ENCODE results near the gene GPA33. TPM values are rescaled to one million over a fixed set of nuclear protein-coding genes. Genes with fewer than 3 reads are reported as not detected.
A peak's percentile ranks its signal among the peaks of the same experiment; 100 is the strongest.

The GPA33 gene
- total RNA-seq, 1 donor from 2014 or later = not detected

- H3K27ac Mint-ChIP-seq = no peak overlapping the region
- H3K36me3 Mint-ChIP-seq (ENCODE audit: insufficient read depth) = no peaks in the 10 kb centered on the region
- no peak for TF ChIP-seq CTCF (IDR thresholded peaks at IDR 0.05; ENCODE audit: unreplicated experiment)
- H3K4me1 Mint-ChIP-seq (ENCODE audit: low read depth) = no peaks in the 10 kb centered on the region
- peaks cover 17% of the 10 kb centered on the region for H3K27me3 Mint-ChIP-seq
- H3K9me3 Mint-ChIP-seq (ENCODE audit: low read depth) = no peaks in the 10 kb centered on the region
- no peak overlapping the region for H3K4me3 Mint-ChIP-seq (ENCODE audit: low read depth)
- DNase-seq (ENCODE audit: low spot score, unreplicated experiment) = no peak
Measured at GRCh38 chr1:167059809-167060107, 30.4 kb downstream of the GPA33 start.

GRCh38 chr1:167059045-167059808 is 30.9 kb downstream of the GPA33 start:
- Mint-ChIP-seq H3K9me3 (ENCODE audit: low read depth) (no peaks in the 10 kb centered on the region), H3K27me3 (peaks cover 13% of the 10 kb centered on the region), H3K4me3 (ENCODE audit: low read depth) (no peak overlapping the region), H3K4me1 (ENCODE audit: low read depth) (no peaks in the 10 kb centered on the region), H3K27ac (no peak overlapping the region), H3K36me3 (ENCODE audit: insufficient read depth) (no peaks in the 10 kb centered on the region)
- peak; percentile 73 for DNase-seq (ENCODE audit: low spot score, unreplicated experiment)
- peak; percentile 96 for TF ChIP-seq CTCF (IDR thresholded peaks at IDR 0.05; ENCODE audit: unreplicated experiment)

- Mint-ChIP-seq H3K4me1 (ENCODE audit: low read depth) (no peaks in the 10 kb centered on the region), H3K27ac (no peak overlapping the region), H3K4me3 (ENCODE audit: low read depth) (no peak overlapping the region), H3K27me3 (peaks cover 18% of the 10 kb centered on the region), H3K9me3 (ENCODE audit: low read depth) (no peaks in the 10 kb centered on the region), H3K36me3 (ENCODE audit: insufficient read depth) (no peaks in the 10 kb centered on the region)
- TF ChIP-seq CTCF (IDR thresholded peaks at IDR 0.05; ENCODE audit: unreplicated experiment) = peak; percentile 58
- no peak for DNase-seq (ENCODE audit: low spot score, unreplicated experiment)
Measured at GRCh38 chr1:167057241-167057688, 32.9 kb downstream of the GPA33 start.

- H3K27me3 Mint-ChIP-seq = peaks cover 20% of the 10 kb centered on the region
- H3K4me1 Mint-ChIP-seq (ENCODE audit: low read depth) = no peaks in the 10 kb centered on the region
- no peak for DNase-seq (ENCODE audit: low spot score, unreplicated experiment)
- H3K4me3 Mint-ChIP-seq (ENCODE audit: low read depth) = no peak overlapping the region
- H3K27ac Mint-ChIP-seq = no peak overlapping the region
- H3K36me3 Mint-ChIP-seq (ENCODE audit: insufficient read depth) = no peaks in the 10 kb centered on the region
- no peaks in the 10 kb centered on the region for H3K9me3 Mint-ChIP-seq (ENCODE audit: low read depth)
- no peak for TF ChIP-seq CTCF (IDR thresholded peaks at IDR 0.05; ENCODE audit: unreplicated experiment)
Measured at GRCh38 chr1:167056529-167057231, 33.5 kb downstream of the GPA33 start.

GRCh38 chr1:167054946-167055630 is 35.1 kb downstream of the GPA33 start:
- TF ChIP-seq CTCF (IDR thresholded peaks at IDR 0.05; ENCODE audit: unreplicated experiment) = no peak
- no peak overlapping the region for H3K4me3 Mint-ChIP-seq (ENCODE audit: low read depth)
- no peaks in the 10 kb centered on the region for H3K36me3 Mint-ChIP-seq (ENCODE audit: insufficient read depth)
- no peak for DNase-seq (ENCODE audit: low spot score, unreplicated experiment)
- H3K4me1 Mint-ChIP-seq (ENCODE audit: low read depth) = no peaks in the 10 kb centered on the region
- no peak overlapping the region for H3K27ac Mint-ChIP-seq
- H3K27me3 Mint-ChIP-seq = peaks cover 17% of the 10 kb centered on the region
- H3K9me3 Mint-ChIP-seq (ENCODE audit: low read depth) = no peaks in the 10 kb centered on the region
